ENCODE results near the gene ELF1.

GRCh38 chr13:41017159-41017558 lies 2.0 kb downstream of the ELF1 start:
- TF ChIP-seq USF2 (IDR thresholded peaks at IDR 0.05) = no peak
- TF ChIP-seq MAX (IDR thresholded peaks at IDR 0.05) = no peak
- no peak for TF ChIP-seq CTCF (IDR thresholded peaks at IDR 0.05)
- TF ChIP-seq RARB (CRISPR knock-in tag; IDR thresholded peaks at IDR 0.05) = no peak
- no peak for TF ChIP-seq NR3C1 (IDR thresholded peaks at IDR 0.05)
- TF ChIP-seq SMC3 (IDR thresholded peaks at IDR 0.05) = no peak
- no peak for TF ChIP-seq KDM5A (IDR thresholded peaks at IDR 0.05)
- no peak for TF ChIP-seq REST (IDR thresholded peaks at IDR 0.05)
- no peak for TF ChIP-seq PBX3 (IDR thresholded peaks at IDR 0.05)
- TF ChIP-seq POLR2A (IDR thresholded peaks at IDR 0.05; ENCODE audit: low read length) = no peak
- TF ChIP-seq FOXS1 (CRISPR knock-in tag; IDR thresholded peaks at IDR 0.05) = no peak
